Astrocyte (in vitro differentiated cells and primary cell): ENCODE measurements around the gene IL10RB. TPM values are rescaled to one million over a fixed set of nuclear protein-coding genes. Genes with fewer than 3 reads are reported as not detected.

Experiments
- DNase-seq: peaks from one replicate; pipeline ENCODE4 v3.0.0-alpha.2; 2010; ENCODE audit warnings: low read depth
- FAIRE-seq: peaks from 2 replicates; lab custom pipeline; 2011; peaks lifted over from hg19 to GRCh38; lab: Jason Lieb, UNC
- H2AFZ ChIP-seq: 2 replicates; pipeline ENCODE4 v1.6.0; 2012; ENCODE audit warnings: low read depth, low read length, inconsistent platforms
- H3K27ac ChIP-seq: 2 replicates; pipeline ENCODE4 v1.5.1; 2011; ENCODE audit warnings: low read depth, low read length, inconsistent platforms
- H3K27me3 ChIP-seq: 2 replicates; pipeline ENCODE4 v1.6.0; 2011; ENCODE audit warnings: low read length, inconsistent platforms; ENCODE audit not compliant: insufficient read depth
- H3K36me3 ChIP-seq: 2 replicates; pipeline ENCODE4 v1.5.1; 2011; ENCODE audit warnings: low read length, inconsistent platforms; ENCODE audit not compliant: insufficient read depth
- H3K4me1 ChIP-seq: 2 replicates; pipeline ENCODE4 v1.5.1; 2011; ENCODE audit warnings: low read length, inconsistent platforms; ENCODE audit not compliant: insufficient read depth
- H3K4me2 ChIP-seq: 2 replicates; pipeline ENCODE4 v1.6.0; 2012; ENCODE audit warnings: low read length, inconsistent platforms
- H3K4me3 ChIP-seq: 2 replicates; pipeline ENCODE4 v1.5.1; 2011; ENCODE audit warnings: low read depth, mild to moderate bottlenecking, low read length, inconsistent platforms; ENCODE audit not compliant: insufficient read depth
- H3K79me2 ChIP-seq: 2 replicates; pipeline ENCODE4 v1.6.0; 2012; ENCODE audit warnings: mild to moderate bottlenecking, low read length, inconsistent platforms; ENCODE audit not compliant: insufficient read depth
- H3K9ac ChIP-seq: 2 replicates; pipeline ENCODE4 v1.6.0; 2012; ENCODE audit warnings: mild to moderate bottlenecking, low read length, inconsistent platforms
- H3K9me3 ChIP-seq: 2 replicates; pipeline ENCODE4 v1.5.1; 2012; ENCODE audit warnings: low read depth, mild to moderate bottlenecking, low read length, inconsistent platforms; ENCODE audit not compliant: insufficient read depth
- H4K20me1 ChIP-seq: 2 replicates; pipeline ENCODE4 v1.6.0; 2012; ENCODE audit warnings: low read length, inconsistent platforms; ENCODE audit not compliant: insufficient read depth
- H3K27ac Mint-ChIP-seq: one replicate; pipeline ENCODE4 v1.8.0; 2021; ENCODE audit warnings: mild to moderate bottlenecking, mixed read lengths; ENCODE audit not compliant: unreplicated experiment
- H3K27me3 Mint-ChIP-seq: one replicate; pipeline ENCODE4 v1.8.0; 2021; ENCODE audit warnings: low read depth, mixed read lengths; ENCODE audit not compliant: unreplicated experiment
- H3K36me3 Mint-ChIP-seq: one replicate; pipeline ENCODE4 v1.8.0; 2021; ENCODE audit warnings: low read depth, mixed read lengths; ENCODE audit not compliant: unreplicated experiment
- H3K4me1 Mint-ChIP-seq: one replicate; pipeline ENCODE4 v1.8.0; 2021; ENCODE audit warnings: low read depth, mixed read lengths; ENCODE audit not compliant: unreplicated experiment
- H3K4me3 Mint-ChIP-seq: one replicate; pipeline ENCODE4 v1.8.0; 2021; ENCODE audit warnings: mild to moderate bottlenecking, moderate library complexity, mixed read lengths; ENCODE audit not compliant: unreplicated experiment
- H3K9me3 Mint-ChIP-seq: one replicate; pipeline ENCODE4 v1.8.0; 2021; ENCODE audit warnings: mild to moderate bottlenecking, mixed read lengths; ENCODE audit not compliant: unreplicated experiment
- CTCF ChIP-seq: IDR thresholded peaks from 2 replicates; pipeline ENCODE4 v1.5.1; 2011; ENCODE audit warnings: low read depth, mild to moderate bottlenecking, inconsistent platforms, low read length, moderate library complexity; ENCODE audit not compliant: insufficient read depth
- EZH2 ChIP-seq: IDR thresholded peaks from 2 replicates; pipeline ENCODE4 v1.6.1; 2012; ENCODE audit warnings: mild to moderate bottlenecking, low read length, inconsistent platforms; ENCODE audit not compliant: insufficient read depth
- total RNA-seq: library from RNA; stranded (reverse); gene quantifications from 2 replicates; pipeline ENCODE4 v1.2.1, GENCODE V29; 2021

The IL10RB gene
- total RNA-seq, 1 donor from 2014 or later = 14.0 TPM

- H4K20me1 ChIP-seq = no peaks in the 10 kb centered on the region
- DNase-seq (no peak), FAIRE-seq (no peak)
- no peak overlapping the region for H3K9ac ChIP-seq
- H3K27ac ChIP-seq = no peak overlapping the region
- no peaks in the 10 kb centered on the region for H3K27me3 Mint-ChIP-seq
- TF ChIP-seq CTCF (no peak), EZH2 (no peak)
- peaks cover 3% of the 10 kb centered on the region for H3K9me3 Mint-ChIP-seq
- H3K27ac Mint-ChIP-seq = no peak overlapping the region
- no peaks in the 10 kb centered on the region for H3K4me1 ChIP-seq
- H3K4me3 Mint-ChIP-seq = no peak overlapping the region
- no peaks in the 10 kb centered on the region for H3K9me3 ChIP-seq
- peaks cover 64% of the 10 kb centered on the region for H3K36me3 Mint-ChIP-seq
- no peak overlapping the region for H3K4me2 ChIP-seq
- no peak overlapping the region for H3K4me3 ChIP-seq
- peaks cover 1% of the 10 kb centered on the region for H3K4me1 Mint-ChIP-seq
- no peaks in the 10 kb centered on the region for H3K27me3 ChIP-seq
- H3K36me3 ChIP-seq = peaks cover 3% of the 10 kb centered on the region
- H2AFZ ChIP-seq = no peak overlapping the region
- no peaks in the 10 kb centered on the region for H3K79me2 ChIP-seq
Measured at GRCh38 chr21:33254766-33255165, 11.4 kb upstream of the IL10RB start.

- H3K4me1 Mint-ChIP-seq = peaks cover 2% of the 10 kb centered on the region
- peaks cover 3% of the 10 kb centered on the region for H3K36me3 ChIP-seq
- no peak for DNase-seq
- no peak overlapping the region for H3K4me2 ChIP-seq
- no peak overlapping the region for H3K4me3 Mint-ChIP-seq
- H3K27ac ChIP-seq = no peak overlapping the region
- TF ChIP-seq CTCF = no peak
- no peak for TF ChIP-seq EZH2
- no peaks in the 10 kb centered on the region for H4K20me1 ChIP-seq
- no peaks in the 10 kb centered on the region for H3K27me3 ChIP-seq
- no peaks in the 10 kb centered on the region for H3K79me2 ChIP-seq
- no peak for FAIRE-seq
- no peaks in the 10 kb centered on the region for H3K4me1 ChIP-seq
- H2AFZ ChIP-seq = no peak overlapping the region
- no peaks in the 10 kb centered on the region for H3K27me3 Mint-ChIP-seq
- peaks cover 62% of the 10 kb centered on the region for H3K36me3 Mint-ChIP-seq
- peaks cover 3% of the 10 kb centered on the region for H3K9me3 Mint-ChIP-seq
- no peak overlapping the region for H3K27ac Mint-ChIP-seq
- no peaks in the 10 kb centered on the region for H3K9me3 ChIP-seq
- H3K4me3 ChIP-seq = no peak overlapping the region
- H3K9ac ChIP-seq = no peak overlapping the region
Measured at GRCh38 chr21:33255404-33255803, 10.8 kb upstream of the IL10RB start.

GRCh38 chr21:33256019-33256418 lies 10.1 kb upstream of the IL10RB start:
- no peak for FAIRE-seq
- peaks cover 3% of the 10 kb centered on the region for H3K36me3 ChIP-seq

More at GRCh38 chr21:33256019-33256418, 10.1 kb upstream of the IL10RB start:
- Histone ChIP-seq H3K27me3 (no peaks in the 10 kb centered on the region), H3K4me2 (no peak overlapping the region), H3K4me3 (no peak overlapping the region), H3K9me3 (no peaks in the 10 kb centered on the region), H4K20me1 (no peaks in the 10 kb centered on the region), H3K9ac (no peak overlapping the region), H2AFZ (no peak overlapping the region), H3K4me1 (no peaks in the 10 kb centered on the region), H3K27ac (no peak overlapping the region), H3K79me2 (no peaks in the 10 kb centered on the region)
- peaks cover 2% of the 10 kb centered on the region for H3K4me1 Mint-ChIP-seq
- no peak for DNase-seq
- H3K27ac Mint-ChIP-seq = no peak overlapping the region
- H3K27me3 Mint-ChIP-seq = no peaks in the 10 kb centered on the region
- TF ChIP-seq CTCF = no peak
- no peak for TF ChIP-seq EZH2
- H3K9me3 Mint-ChIP-seq = peaks cover 3% of the 10 kb centered on the region
- H3K36me3 Mint-ChIP-seq = peaks cover 56% of the 10 kb centered on the region
- H3K4me3 Mint-ChIP-seq = no peak overlapping the region
